WTC11 (cell line): ENCODE data around the gene ZBTB20. TPM values are rescaled to one million over a fixed set of nuclear protein-coding genes. Genes with fewer than 3 reads are reported as not detected.

Source experiments
- ATAC-seq: fragments of 200-7000 bp; cut with Tn5 transposase; 2 replicates; pipeline ENCODE4 v1.10.0; 2021; ENCODE audit warnings: mild to moderate bottlenecking, moderate library complexity
- CTCF ChIA-PET: fragments of 300-600 bp; sonication (Branson Sonifier 250); formaldehyde crosslinking; loops from one replicate; lab custom pipeline; 2021; ENCODE audit warnings: antibody characterized with exemption; lab: Charles Lee
- POLR2A ChIA-PET: fragments of 350-600 bp; sonication (Branson Sonifier 250); formaldehyde crosslinking; loops from one replicate; lab custom pipeline; 2021; ENCODE audit warnings: antibody characterized with exemption; lab: Charles Lee
- DNase-seq: peaks from one replicate; pipeline ENCODE4 v3.0.0; 2021; ENCODE audit warnings: low spot score
- H3K27ac Mint-ChIP-seq: 2 replicates; pipeline ENCODE4 v1.8.0; 2021; ENCODE audit warnings: mixed read lengths
- H3K27me3 Mint-ChIP-seq: 2 replicates; pipeline ENCODE4 v1.8.0; 2021; ENCODE audit warnings: low read depth, mild to moderate bottlenecking, moderate library complexity, mixed read lengths
- H3K36me3 Mint-ChIP-seq: 2 replicates; pipeline ENCODE4 v1.8.0; 2021; ENCODE audit warnings: mixed read lengths
- H3K4me1 Mint-ChIP-seq: 2 replicates; pipeline ENCODE4 v1.8.0; 2022; ENCODE audit warnings: mixed read lengths
- H3K4me3 Mint-ChIP-seq: 2 replicates; pipeline ENCODE4 v1.8.0; 2021; ENCODE audit warnings: mild to moderate bottlenecking, moderate library complexity, mixed read lengths
- H3K9me3 Mint-ChIP-seq: 2 replicates; pipeline ENCODE4 v1.8.0; 2021; ENCODE audit warnings: mixed read lengths
- ETV6 ChIP-seq: sonication (generic); formaldehyde crosslinking; IDR thresholded peaks from 2 replicates; pipeline ENCODE4 v1.8.1; 2022; ENCODE audit warnings: mild to moderate bottlenecking, missing genetic modification reagents
- FOXJ3 ChIP-seq: sonication (generic); formaldehyde crosslinking; IDR thresholded peaks from 2 replicates; pipeline ENCODE4 v1.9.0; 2021; ENCODE audit warnings: missing genetic modification reagents, mild to moderate bottlenecking, borderline replicate concordance
- FOXP1 ChIP-seq: sonication (generic); formaldehyde crosslinking; IDR thresholded peaks from 2 replicates; pipeline ENCODE4 v1.8.0; 2022; ENCODE audit warnings: missing genetic modification reagents, mild to moderate bottlenecking, moderate library complexity, borderline replicate concordance
- GABPB1 ChIP-seq: sonication (generic); formaldehyde crosslinking; IDR thresholded peaks from 2 replicates; pipeline ENCODE4 v1.8.1; 2023; ENCODE audit warnings: mild to moderate bottlenecking, missing genetic modification reagents
- GRHL2 ChIP-seq: fragments of 250-450 bp; sonication (Bioruptor Pico); IDR thresholded peaks from 2 replicates; pipeline ENCODE4 v1.8.0; 2022; ENCODE audit warnings: mild to moderate bottlenecking, moderate library complexity; ENCODE audit not compliant: insufficient replicate concordance, severe bottlenecking
- IRF2 ChIP-seq: sonication (generic); formaldehyde crosslinking; IDR thresholded peaks from 2 replicates; pipeline ENCODE4 v1.8.0; 2022; ENCODE audit warnings: low read depth, missing genetic modification reagents, borderline replicate concordance
- KAT7 ChIP-seq: sonication (generic); formaldehyde crosslinking; IDR thresholded peaks from 2 replicates; pipeline ENCODE4 v1.8.1; 2023; ENCODE audit warnings: missing genetic modification reagents, mild to moderate bottlenecking, borderline replicate concordance
- NR2C2 ChIP-seq: sonication (generic); formaldehyde crosslinking; IDR thresholded peaks from 2 replicates; pipeline ENCODE4 v1.8.0; 2022; ENCODE audit warnings: mild to moderate bottlenecking, missing genetic modification reagents
- NR3C1 ChIP-seq: sonication (generic); formaldehyde crosslinking; conservative IDR thresholded peaks from 2 replicates; pipeline ENCODE4 v1.8.1; 2023; ENCODE audit warnings: low read depth, mild to moderate bottlenecking, missing genetic modification reagents
- SMAD4 ChIP-seq: sonication (generic); formaldehyde crosslinking; IDR thresholded peaks from 2 replicates; pipeline ENCODE4 v1.8.0; 2022; ENCODE audit warnings: mild to moderate bottlenecking, missing genetic modification reagents
- ZNF121 ChIP-seq: sonication (generic); formaldehyde crosslinking; IDR thresholded peaks from 2 replicates; pipeline ENCODE4 v1.8.0; 2023; ENCODE audit warnings: missing genetic modification reagents
- ZNF219 ChIP-seq: sonication (generic); formaldehyde crosslinking; IDR thresholded peaks from 2 replicates; pipeline ENCODE4 v1.8.0; 2023; ENCODE audit warnings: missing genetic modification reagents, mild to moderate bottlenecking, borderline replicate concordance
- ZNF263 ChIP-seq: sonication (generic); formaldehyde crosslinking; IDR thresholded peaks from 2 replicates; pipeline ENCODE4 v1.8.1; 2022; ENCODE audit warnings: low read depth, mild to moderate bottlenecking, moderate library complexity, missing genetic modification reagents
- ZNF396 ChIP-seq: fragments of 250-450 bp; sonication (Bioruptor Pico); IDR thresholded peaks from 2 replicates; pipeline ENCODE4 v1.8.0; 2021; ENCODE audit warnings: mild to moderate bottlenecking, moderate library complexity, borderline replicate concordance
- total RNA-seq: library from RNA; stranded (reverse); gene quantifications from 3 replicates; pipeline ENCODE4 v1.2.3, GENCODE V29; 2021
- TF ChIP-seq, protein P1 (sequence below): fragments of 250-450 bp; sonication (Bioruptor Pico); IDR thresholded peaks from 2 replicates; pipeline ENCODE4 v1.9.0; 2021; ENCODE audit warnings: moderate library complexity, mild to moderate bottlenecking, inconsistent platforms, borderline replicate concordance
- TF ChIP-seq, protein P2 (sequence below): sonication (generic); formaldehyde crosslinking; IDR thresholded peaks from 2 replicates; pipeline ENCODE4 v1.8.1; 2023; ENCODE audit warnings: mild to moderate bottlenecking, missing genetic modification reagents, moderate library complexity
- TF ChIP-seq, protein P3 (sequence below): sonication (generic); formaldehyde crosslinking; IDR thresholded peaks from 2 replicates; pipeline ENCODE4 v1.8.1; 2023; ENCODE audit warnings: mild to moderate bottlenecking, missing genetic modification reagents
- TF ChIP-seq, protein P4 (sequence below): sonication (generic); formaldehyde crosslinking; IDR thresholded peaks from 2 replicates; pipeline ENCODE4 v1.8.1; 2023; ENCODE audit warnings: mild to moderate bottlenecking, missing genetic modification reagents
- TF ChIP-seq, protein P5 (sequence below): sonication (generic); formaldehyde crosslinking; IDR thresholded peaks from 2 replicates; pipeline ENCODE4 v1.8.0; 2022; ENCODE audit warnings: missing genetic modification reagents
- TF ChIP-seq, protein P6 (sequence below): sonication (generic); formaldehyde crosslinking; IDR thresholded peaks from 2 replicates; pipeline ENCODE4 v1.8.0; 2022; ENCODE audit warnings: mild to moderate bottlenecking, missing genetic modification reagents

The ZBTB20 gene
- total RNA-seq, 1 experiment from 2014 or later, result 1.5 TPM

DNA sequence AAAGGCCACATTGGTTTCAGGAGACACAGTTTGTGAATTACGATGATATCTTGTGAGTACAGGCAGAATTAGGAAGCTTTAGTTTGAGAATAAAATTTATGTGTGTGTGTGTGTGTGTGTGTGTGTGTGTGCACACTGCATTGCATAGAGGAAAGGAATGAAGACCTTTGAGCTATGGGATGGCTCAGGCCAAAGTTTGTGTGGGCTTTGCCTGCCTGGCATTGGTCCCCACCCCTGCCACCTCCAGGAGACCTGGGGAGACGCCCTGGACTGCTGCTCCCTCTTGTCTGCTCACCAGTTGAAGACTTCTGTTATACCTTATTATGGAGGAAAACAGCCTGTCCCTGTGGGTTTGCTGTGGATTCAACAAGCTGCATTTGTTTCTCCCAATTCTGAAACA is 816.1 kb downstream of the ZBTB20 start:
- peaks cover 3% of the 10 kb centered on the region; the same call in 1 of the 2 replicates for H3K27me3 Mint-ChIP-seq
- H3K4me1 Mint-ChIP-seq, result peaks cover 38% of the 10 kb centered on the region
- H3K4me3 Mint-ChIP-seq, result no peak overlapping the region
- no peak for ATAC-seq
- POLR2A ChIA-PET, result no interaction called here
- peaks cover 10% of the 10 kb centered on the region; the same call in 1 of the 2 replicates for H3K9me3 Mint-ChIP-seq
- CTCF ChIA-PET, result no interaction called here
- no peak for TF ChIP-seq ZNF121 (CRISPR knock-in tag)
- TF ChIP-seq KAT7 (CRISPR knock-in tag), result no peak
- no peak for TF ChIP-seq IRF2 (CRISPR knock-in tag)
- TF ChIP-seq, protein P1, sequence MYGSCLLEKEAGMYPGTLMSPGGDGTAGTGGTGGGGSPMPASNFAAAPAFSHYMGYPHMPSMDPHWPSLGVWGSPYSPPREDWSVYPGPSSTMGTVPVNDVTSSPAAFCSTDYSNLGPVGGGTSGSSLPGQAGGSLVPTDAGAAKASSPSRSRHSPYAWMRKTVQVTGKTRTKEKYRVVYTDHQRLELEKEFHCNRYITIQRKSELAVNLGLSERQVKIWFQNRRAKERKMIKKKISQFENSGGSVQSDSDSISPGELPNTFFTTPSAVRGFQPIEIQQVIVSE (CRISPR knock-in tag), result no peak
- no peak for TF ChIP-seq ZNF263 (CRISPR knock-in tag)
- TF ChIP-seq, protein P2, sequence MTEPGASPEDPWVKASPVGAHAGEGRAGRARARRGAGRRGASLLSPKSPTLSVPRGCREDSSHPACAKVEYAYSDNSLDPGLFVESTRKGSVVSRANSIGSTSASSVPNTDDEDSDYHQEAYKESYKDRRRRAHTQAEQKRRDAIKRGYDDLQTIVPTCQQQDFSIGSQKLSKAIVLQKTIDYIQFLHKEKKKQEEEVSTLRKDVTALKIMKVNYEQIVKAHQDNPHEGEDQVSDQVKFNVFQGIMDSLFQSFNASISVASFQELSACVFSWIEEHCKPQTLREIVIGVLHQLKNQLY (CRISPR knock-in tag), result no peak
- TF ChIP-seq ZNF219 (CRISPR knock-in tag), result no peak
- TF ChIP-seq, protein P3, sequence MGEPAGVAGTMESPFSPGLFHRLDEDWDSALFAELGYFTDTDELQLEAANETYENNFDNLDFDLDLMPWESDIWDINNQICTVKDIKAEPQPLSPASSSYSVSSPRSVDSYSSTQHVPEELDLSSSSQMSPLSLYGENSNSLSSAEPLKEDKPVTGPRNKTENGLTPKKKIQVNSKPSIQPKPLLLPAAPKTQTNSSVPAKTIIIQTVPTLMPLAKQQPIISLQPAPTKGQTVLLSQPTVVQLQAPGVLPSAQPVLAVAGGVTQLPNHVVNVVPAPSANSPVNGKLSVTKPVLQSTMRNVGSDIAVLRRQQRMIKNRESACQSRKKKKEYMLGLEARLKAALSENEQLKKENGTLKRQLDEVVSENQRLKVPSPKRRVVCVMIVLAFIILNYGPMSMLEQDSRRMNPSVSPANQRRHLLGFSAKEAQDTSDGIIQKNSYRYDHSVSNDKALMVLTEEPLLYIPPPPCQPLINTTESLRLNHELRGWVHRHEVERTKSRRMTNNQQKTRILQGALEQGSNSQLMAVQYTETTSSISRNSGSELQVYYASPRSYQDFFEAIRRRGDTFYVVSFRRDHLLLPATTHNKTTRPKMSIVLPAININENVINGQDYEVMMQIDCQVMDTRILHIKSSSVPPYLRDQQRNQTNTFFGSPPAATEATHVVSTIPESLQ (CRISPR knock-in tag), result no peak
- no peak for TF ChIP-seq GABPB1 (CRISPR knock-in tag)
- no peak for TF ChIP-seq ZNF396 (CRISPR knock-in tag)
- TF ChIP-seq, protein P4, sequence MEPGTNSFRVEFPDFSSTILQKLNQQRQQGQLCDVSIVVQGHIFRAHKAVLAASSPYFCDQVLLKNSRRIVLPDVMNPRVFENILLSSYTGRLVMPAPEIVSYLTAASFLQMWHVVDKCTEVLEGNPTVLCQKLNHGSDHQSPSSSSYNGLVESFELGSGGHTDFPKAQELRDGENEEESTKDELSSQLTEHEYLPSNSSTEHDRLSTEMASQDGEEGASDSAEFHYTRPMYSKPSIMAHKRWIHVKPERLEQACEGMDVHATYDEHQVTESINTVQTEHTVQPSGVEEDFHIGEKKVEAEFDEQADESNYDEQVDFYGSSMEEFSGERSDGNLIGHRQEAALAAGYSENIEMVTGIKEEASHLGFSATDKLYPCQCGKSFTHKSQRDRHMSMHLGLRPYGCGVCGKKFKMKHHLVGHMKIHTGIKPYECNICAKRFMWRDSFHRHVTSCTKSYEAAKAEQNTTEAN (CRISPR knock-in tag), result no peak
- TF ChIP-seq FOXP1, result no peak
- no peak for TF ChIP-seq GRHL2
- TF ChIP-seq, protein P5, sequence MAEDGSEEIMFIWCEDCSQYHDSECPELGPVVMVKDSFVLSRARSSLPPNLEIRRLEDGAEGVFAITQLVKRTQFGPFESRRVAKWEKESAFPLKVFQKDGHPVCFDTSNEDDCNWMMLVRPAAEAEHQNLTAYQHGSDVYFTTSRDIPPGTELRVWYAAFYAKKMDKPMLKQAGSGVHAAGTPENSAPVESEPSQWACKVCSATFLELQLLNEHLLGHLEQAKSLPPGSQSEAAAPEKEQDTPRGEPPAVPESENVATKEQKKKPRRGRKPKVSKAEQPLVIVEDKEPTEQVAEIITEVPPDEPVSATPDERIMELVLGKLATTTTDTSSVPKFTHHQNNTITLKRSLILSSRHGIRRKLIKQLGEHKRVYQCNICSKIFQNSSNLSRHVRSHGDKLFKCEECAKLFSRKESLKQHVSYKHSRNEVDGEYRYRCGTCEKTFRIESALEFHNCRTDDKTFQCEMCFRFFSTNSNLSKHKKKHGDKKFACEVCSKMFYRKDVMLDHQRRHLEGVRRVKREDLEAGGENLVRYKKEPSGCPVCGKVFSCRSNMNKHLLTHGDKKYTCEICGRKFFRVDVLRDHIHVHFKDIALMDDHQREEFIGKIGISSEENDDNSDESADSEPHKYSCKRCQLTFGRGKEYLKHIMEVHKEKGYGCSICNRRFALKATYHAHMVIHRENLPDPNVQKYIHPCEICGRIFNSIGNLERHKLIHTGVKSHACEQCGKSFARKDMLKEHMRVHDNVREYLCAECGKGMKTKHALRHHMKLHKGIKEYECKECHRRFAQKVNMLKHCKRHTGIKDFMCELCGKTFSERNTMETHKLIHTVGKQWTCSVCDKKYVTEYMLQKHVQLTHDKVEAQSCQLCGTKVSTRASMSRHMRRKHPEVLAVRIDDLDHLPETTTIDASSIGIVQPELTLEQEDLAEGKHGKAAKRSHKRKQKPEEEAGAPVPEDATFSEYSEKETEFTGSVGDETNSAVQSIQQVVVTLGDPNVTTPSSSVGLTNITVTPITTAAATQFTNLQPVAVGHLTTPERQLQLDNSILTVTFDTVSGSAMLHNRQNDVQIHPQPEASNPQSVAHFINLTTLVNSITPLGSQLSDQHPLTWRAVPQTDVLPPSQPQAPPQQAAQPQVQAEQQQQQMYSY (CRISPR knock-in tag), result no peak
- TF ChIP-seq FOXJ3 (CRISPR knock-in tag), result no peak
- TF ChIP-seq NR3C1 (CRISPR knock-in tag), result no peak
- no peak for TF ChIP-seq ETV6
- TF ChIP-seq, all 79 proteins: peak for 0
- Mint-ChIP-seq H3K27ac (no peak overlapping the region), H3K36me3 (peaks cover 11% of the 10 kb centered on the region)
- no peak for DNase-seq

DNA sequence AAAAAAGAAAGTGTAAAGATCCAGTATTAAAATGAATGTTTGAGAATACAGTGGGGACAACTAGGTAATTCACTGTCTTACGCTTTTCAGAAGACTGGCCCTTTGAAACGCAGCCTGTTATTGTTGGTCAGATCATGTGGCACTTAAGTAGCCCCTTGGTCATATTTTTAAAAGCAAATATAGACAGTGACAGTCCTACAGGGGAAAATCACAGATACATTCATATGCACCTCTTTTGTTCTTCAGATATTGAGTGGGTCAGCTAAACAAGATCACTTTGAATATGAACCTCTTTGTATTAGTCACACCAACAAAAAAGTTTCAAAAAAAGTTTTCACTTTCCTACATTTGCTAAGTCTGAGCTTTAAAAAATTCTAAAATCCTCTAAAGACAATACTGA is 817.3 kb downstream of the ZBTB20 start:
- Mint-ChIP-seq H3K27me3 (peaks cover 3% of the 10 kb centered on the region; the same call in 1 of the 2 replicates), H3K4me3 (no peak overlapping the region), H3K4me1 (peaks cover 35% of the 10 kb centered on the region), H3K36me3 (peaks cover 11% of the 10 kb centered on the region), H3K9me3 (peaks cover 10% of the 10 kb centered on the region; the same call in 1 of the 2 replicates)
- POLR2A ChIA-PET, result no interaction called here
- ATAC-seq, result no peak
- TF ChIP-seq, protein P6, sequence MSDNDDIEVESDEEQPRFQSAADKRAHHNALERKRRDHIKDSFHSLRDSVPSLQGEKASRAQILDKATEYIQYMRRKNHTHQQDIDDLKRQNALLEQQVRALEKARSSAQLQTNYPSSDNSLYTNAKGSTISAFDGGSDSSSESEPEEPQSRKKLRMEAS (CRISPR knock-in tag), result no peak
- TF ChIP-seq NR2C2 (CRISPR knock-in tag) (no peak), SMAD4 (no peak)
- TF ChIP-seq, all 79 proteins: peak for 0
- CTCF ChIA-PET, result no interaction called here
- DNase-seq, result no peak
- no peak overlapping the region for H3K27ac Mint-ChIP-seq
